ENCODE results near the gene CCNE1.

- TF ChIP-seq ZNF512 (CRISPR knock-in tag; IDR thresholded peaks at IDR 0.05; ENCODE audit: borderline replicate concordance) (no peak), JAZF1 (CRISPR knock-in tag; IDR thresholded peaks at IDR 0.05) (no peak), CTCF (IDR thresholded peaks at IDR 0.05) (no peak), JUN (CRISPR knock-in tag; IDR thresholded peaks at IDR 0.05) (no peak), USF2 (CRISPR knock-in tag; IDR thresholded peaks at IDR 0.05) (no peak), NR2C2 (CRISPR knock-in tag; IDR thresholded peaks at IDR 0.05) (no peak), PRDM15 (CRISPR knock-in tag; IDR thresholded peaks at IDR 0.05) (no peak), E2F5 (CRISPR knock-in tag; IDR thresholded peaks at IDR 0.05) (no peak), STAT6 (CRISPR knock-in tag; conservative IDR thresholded peaks at IDR 0.05; ENCODE audit: low read depth) (no peak), ATF3 (CRISPR knock-in tag; conservative IDR thresholded peaks at IDR 0.05) (no peak), CREM (CRISPR knock-in tag; IDR thresholded peaks at IDR 0.05) (no peak), MXD4 (CRISPR knock-in tag; IDR thresholded peaks at IDR 0.05; ENCODE audit: borderline replicate concordance) (no peak)
Measured at GRCh38 chr19:29805031-29805965, 6.5 kb upstream of the CCNE1 start.
